Caco-2 (cell line): Measurements from ENCODE around the gene IQCK. TPM values are rescaled to one million over a fixed set of nuclear protein-coding genes. Genes with fewer than 3 reads are reported as not detected.

Source experiments
- BruUV-seq: library from RNA; stranded (reverse); fragments of 400-500 nt; replicated peaks from 2 replicates; lab custom pipeline; 2021; lab: Mats Ljungman, UMichigan
- CTCF ChIA-PET: fragments of 300-600 bp; sonication (Branson Sonifier 250); formaldehyde crosslinking; loops from one replicate; lab custom pipeline; 2022; ENCODE audit warnings: antibody characterized with exemption; lab: Charles Lee
- POLR2A ChIA-PET: fragments of 300-600 bp; sonication (Branson Sonifier 250); formaldehyde crosslinking; loops from one replicate; lab custom pipeline; 2022; ENCODE audit warnings: antibody characterized with exemption; lab: Charles Lee
- DNase-seq, 2 experiments: peaks; one replicate each; pipeline versions ENCODE4 v3.0.0 to v3.0.0-alpha.2; 2020 to 2022
- H3K27me3 ChIP-seq: replicated peaks from 2 replicates; pipeline ENCODE4 v1.6.0; 2011; ENCODE audit warnings: low read length; ENCODE audit not compliant: control insufficient read depth, insufficient read depth
- H3K36me3 ChIP-seq: 2 replicates; pipeline ENCODE4 v1.5.1; 2011; ENCODE audit warnings: low read length; ENCODE audit not compliant: control insufficient read depth, insufficient read depth
- H3K4me1 ChIP-seq: fragments of 250-450 bp; sonication (Bioruptor Pico); 2 replicates; pipeline ENCODE4 v1.5.1; 2020; ENCODE audit warnings: mild to moderate bottlenecking
- H3K4me3 ChIP-seq: 2 replicates; pipeline ENCODE4 v1.5.1; 2011; ENCODE audit warnings: low read depth, mild to moderate bottlenecking, control low read depth, low read length
- H3K9me3 ChIP-seq: fragments of 250-450 bp; sonication (Bioruptor Pico); 2 replicates; pipeline ENCODE4 v1.5.1; 2020; ENCODE audit warnings: mild to moderate bottlenecking, moderate library complexity
- H3K27ac Mint-ChIP-seq: one replicate; pipeline ENCODE4 v1.8.0; 2022; ENCODE audit warnings: mixed read lengths; ENCODE audit not compliant: unreplicated experiment
- H3K27me3 Mint-ChIP-seq: one replicate; pipeline ENCODE4 v1.8.0; 2022; ENCODE audit warnings: mixed read lengths; ENCODE audit not compliant: insufficient read depth, unreplicated experiment
- H3K36me3 Mint-ChIP-seq: one replicate; pipeline ENCODE4 v1.8.0; 2022; ENCODE audit warnings: mild to moderate bottlenecking, mixed read lengths; ENCODE audit not compliant: insufficient read depth, unreplicated experiment
- H3K4me1 Mint-ChIP-seq: one replicate; pipeline ENCODE4 v1.8.0; 2022; ENCODE audit warnings: low read depth, mixed read lengths; ENCODE audit not compliant: unreplicated experiment
- H3K4me3 Mint-ChIP-seq: one replicate; pipeline ENCODE4 v1.8.0; 2022; ENCODE audit warnings: mild to moderate bottlenecking, moderate library complexity, mixed read lengths; ENCODE audit not compliant: unreplicated experiment
- H3K9me3 Mint-ChIP-seq: one replicate; pipeline ENCODE4 v1.8.0; 2022; ENCODE audit warnings: mixed read lengths; ENCODE audit not compliant: unreplicated experiment
- CTCF ChIP-seq, 2 experiments: fragments of 200-600 bp in 1 of 2; IDR thresholded peaks; 1 replicate in 1 of 2; 2 replicates in 1 of 2; pipeline versions ENCODE4 v1.5.1 to v1.8.0; 2011 to 2022; ENCODE audit warnings: antibody characterized with exemption in 1 of 2, control low read depth in 1 of 2, inconsistent platforms in 1 of 2, low read depth in 1 of 2, low read length in 1 of 2, mild to moderate bottlenecking in 1 of 2, moderate library complexity in 1 of 2; ENCODE audit not compliant: insufficient read depth in 1 of 2, severe bottlenecking in 1 of 2, unreplicated experiment in 1 of 2
- intact Hi-C: fragments of 100-400 bp; cut with micrococcal nuclease; formaldehyde crosslinking; loops from one replicate; pipeline ENCODE4 v1.10.0; 2022; ENCODE audit not compliant: unreplicated experiment
- total RNA-seq: library from RNA; stranded (reverse); gene quantifications from 2 replicates; pipeline ENCODE4 v1.2.3, GENCODE V29; 2022

IQCK gene
- total RNA-seq, 1 experiment from 2014 or later: 2.0 TPM

- Histone ChIP-seq H3K36me3 (peaks cover 6% of the 10 kb centered on the region), H3K4me3 (no peak overlapping the region), H3K4me1 (no peaks in the 10 kb centered on the region), H3K9me3 (no peaks in the 10 kb centered on the region), H3K27me3 (no peaks in the 10 kb centered on the region)
- H3K36me3 Mint-ChIP-seq: peaks cover 64% of the 10 kb centered on the region
- DNase-seq: no peak
- POLR2A ChIA-PET: no interaction called here
- no TSS peak for BruUV-seq
- H3K9me3 Mint-ChIP-seq: no peaks in the 10 kb centered on the region
- no peaks in the 10 kb centered on the region for H3K27me3 Mint-ChIP-seq
- TF ChIP-seq CTCF (IDR thresholded peaks at IDR 0.05; ENCODE audit: insufficient read depth in 1 of 2, low read depth in 1 of 2, low read length in 1 of 2, severe bottlenecking in 1 of 2, unreplicated experiment in 1 of 2): no peak
- peaks cover 13% of the 10 kb centered on the region for H3K4me1 Mint-ChIP-seq
- no peak overlapping the region for H3K4me3 Mint-ChIP-seq
- CTCF ChIA-PET: no interaction called here
- intact Hi-C loops: loop anchor here (10.0 kb wide), 1 partner anchor 175 kb away; the partner anchor contains the start of gene GPRC5B
- H3K27ac Mint-ChIP-seq: no peak overlapping the region
Observed at GRCh38 chr16:19709381-19710136, 8.5 kb upstream of the IQCK start.

GRCh38 chr16:19710191-19710908 is 7.7 kb upstream of the IQCK start:
- H3K36me3 ChIP-seq: peaks cover 5% of the 10 kb centered on the region
- CTCF ChIA-PET: no interaction called here
- peaks cover 16% of the 10 kb centered on the region for H3K4me1 Mint-ChIP-seq
- H3K36me3 Mint-ChIP-seq: peaks cover 63% of the 10 kb centered on the region
- no peak for DNase-seq
- intact Hi-C loops: loop anchor here (10.0 kb wide), 1 partner anchor 174 kb away; the partner anchor contains the start of gene GPRC5B
- no peaks in the 10 kb centered on the region for H3K27me3 Mint-ChIP-seq
- no peak overlapping the region for H3K4me3 ChIP-seq
- no peak overlapping the region for H3K4me3 Mint-ChIP-seq
- no peaks in the 10 kb centered on the region for H3K4me1 ChIP-seq
- H3K27me3 ChIP-seq: no peaks in the 10 kb centered on the region
- no peak overlapping the region for H3K27ac Mint-ChIP-seq
- no peak for TF ChIP-seq CTCF (IDR thresholded peaks at IDR 0.05; ENCODE audit: insufficient read depth in 1 of 2, low read depth in 1 of 2, low read length in 1 of 2, severe bottlenecking in 1 of 2, unreplicated experiment in 1 of 2)
- no TSS peak for BruUV-seq
- no peaks in the 10 kb centered on the region for H3K9me3 Mint-ChIP-seq
- POLR2A ChIA-PET: no interaction called here
- no peaks in the 10 kb centered on the region for H3K9me3 ChIP-seq

GRCh38 chr16:19710991-19711545 is 7.0 kb upstream of the IQCK start:
- peaks cover 2% of the 10 kb centered on the region; the same call in 1 of the 2 replicates for H3K36me3 ChIP-seq
- ChIA-PET POLR2A (no interaction called here), CTCF (no interaction called here)
- H3K4me1 ChIP-seq: peaks cover 5% of the 10 kb centered on the region
- no peak overlapping the region for H3K27ac Mint-ChIP-seq
- no peak overlapping the region for H3K4me3 Mint-ChIP-seq
- no TSS peak for BruUV-seq
- peaks cover 60% of the 10 kb centered on the region for H3K36me3 Mint-ChIP-seq
- peaks cover 19% of the 10 kb centered on the region for H3K4me1 Mint-ChIP-seq
- TF ChIP-seq CTCF (IDR thresholded peaks at IDR 0.05; ENCODE audit: insufficient read depth in 1 of 2, low read depth in 1 of 2, low read length in 1 of 2, severe bottlenecking in 1 of 2, unreplicated experiment in 1 of 2): no peak
- H3K9me3 Mint-ChIP-seq: no peaks in the 10 kb centered on the region
- no peaks in the 10 kb centered on the region for H3K27me3 Mint-ChIP-seq
- DNase-seq: no peak
- no peaks in the 10 kb centered on the region for H3K9me3 ChIP-seq
- H3K27me3 ChIP-seq: no peaks in the 10 kb centered on the region
- no peak overlapping the region for H3K4me3 ChIP-seq
- intact Hi-C loops: loop anchor here (10.0 kb wide), 1 partner anchor 174 kb away; the partner anchor contains the start of gene GPRC5B
